ENCODE data around the gene MCTP1. TPM values are rescaled to one million over a fixed set of nuclear protein-coding genes. Genes with fewer than 3 reads are reported as not detected.

MCTP1 gene
- total and polyA plus RNA-seq, 5 donors, result 0.84 to 5.7 (median 4.7) TPM

DNA sequence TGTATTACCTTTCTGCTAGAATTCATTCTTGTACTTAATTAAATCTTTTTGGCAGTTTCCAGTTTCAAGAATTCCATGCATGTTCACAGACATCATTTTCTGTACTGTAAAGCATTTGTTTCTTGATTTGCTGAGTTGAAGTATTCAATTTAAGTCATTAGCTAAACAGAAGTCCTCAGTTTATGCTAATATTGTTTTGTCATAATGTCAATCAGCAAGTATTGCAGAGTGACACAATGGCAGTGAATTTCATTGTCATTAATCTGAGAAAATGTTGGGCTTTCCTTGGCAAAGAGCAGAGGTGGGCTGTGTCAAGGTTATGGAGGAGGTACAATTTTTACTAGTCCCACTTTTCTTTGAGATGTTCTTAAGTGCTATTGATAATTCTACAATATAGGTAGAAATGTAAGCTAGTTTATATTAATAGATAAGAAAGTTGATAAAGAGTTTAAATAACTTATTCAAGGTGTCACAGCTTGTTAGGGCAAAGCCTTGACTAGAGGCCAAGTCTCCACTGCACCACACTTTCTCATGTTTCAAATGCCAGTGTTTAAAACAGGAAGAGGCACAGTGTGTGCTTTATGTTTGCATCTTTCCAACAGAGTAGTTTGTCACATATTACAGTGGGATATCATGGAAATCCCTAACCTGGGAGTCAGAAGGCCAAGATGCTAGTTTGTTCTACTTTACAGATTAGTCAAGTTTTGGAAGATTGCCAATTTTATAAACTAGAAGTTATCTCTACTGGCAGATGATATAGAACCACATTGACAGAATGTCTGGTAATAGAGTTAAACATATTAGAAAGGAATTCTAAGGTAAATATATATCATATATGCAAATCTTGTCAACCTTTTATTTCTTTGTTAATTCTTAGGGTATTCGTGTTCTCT, 610.2 kb downstream of the MCTP1 start:
- intact Hi-C loops (cut with DNase I), result no loop called here
- H3K4me3 ChIP-seq (ENCODE audit: low read length), result no peak overlapping the region
- H3K27me3 ChIP-seq (ENCODE audit: control insufficient read depth, insufficient read depth), result no peaks in the 10 kb centered on the region
- ATAC-seq (peak; percentile 49 to 50), DNase-seq (no peak)
- no peaks in the 10 kb centered on the region for H3K9me3 ChIP-seq (ENCODE audit: control insufficient read depth, low read length)
- 97% methylated on average over 1 of the region's 1 CpG for WGBS
- no peak overlapping the region for H3K27ac ChIP-seq (ENCODE audit: low read length)
- H3K4me1 ChIP-seq (ENCODE audit: control insufficient read depth, insufficient read depth, low read length), result no peaks in the 10 kb centered on the region

- 35% methylated on average over 1 of the region's 1 CpG for WGBS
- DNase-seq, result no peak
- intact Hi-C loops (cut with DNase I), result no loop called here
- Histone ChIP-seq H3K4me3 (ENCODE audit: low read length) (no peak overlapping the region), H3K4me1 (ENCODE audit: control insufficient read depth, insufficient read depth, low read length) (no peaks in the 10 kb centered on the region), H3K27ac (ENCODE audit: low read length) (no peak overlapping the region), H3K27me3 (ENCODE audit: control insufficient read depth, insufficient read depth) (no peaks in the 10 kb centered on the region), H3K9me3 (ENCODE audit: control insufficient read depth, low read length) (no peaks in the 10 kb centered on the region)
- ATAC-seq, result no peak
Observed at GRCh38 chr5:94672746-94673145, 612.1 kb downstream of the MCTP1 start.

- Histone ChIP-seq H3K9me3 (ENCODE audit: control insufficient read depth, low read length) (no peaks in the 10 kb centered on the region), H3K27ac (ENCODE audit: low read length) (no peak overlapping the region), H3K4me3 (ENCODE audit: low read length) (no peak overlapping the region), H3K4me1 (ENCODE audit: control insufficient read depth, insufficient read depth, low read length) (no peaks in the 10 kb centered on the region), H3K27me3 (ENCODE audit: control insufficient read depth, insufficient read depth) (no peaks in the 10 kb centered on the region)
- DNase-seq (no peak), ATAC-seq (no peak)
- intact Hi-C loops (cut with DNase I), result no loop called here
- 94% methylated on average over 1 of the region's 1 CpG for WGBS
Observed at GRCh38 chr5:94670726-94671125, 614.2 kb downstream of the MCTP1 start.

DNA sequence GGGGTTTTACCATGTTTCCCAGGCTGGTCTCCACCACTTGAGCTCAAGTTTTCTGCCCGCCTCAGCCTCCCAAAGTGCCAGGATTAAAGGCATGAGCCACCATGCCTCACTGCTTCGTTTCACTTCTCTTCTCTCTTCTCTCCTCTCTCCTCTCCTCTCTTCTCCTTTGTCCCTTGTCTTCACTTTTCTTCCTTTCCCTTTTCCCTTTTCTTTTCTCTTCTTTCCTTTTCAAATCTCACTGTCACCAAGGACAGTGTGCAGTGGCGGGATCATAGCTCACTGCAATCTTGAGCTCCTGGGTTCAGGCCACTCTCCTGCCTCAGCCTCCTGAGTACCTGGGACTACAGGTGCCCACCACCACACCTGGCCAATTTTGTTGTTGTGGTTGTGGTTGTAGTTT, 617.0 kb downstream of the MCTP1 start:
- Histone ChIP-seq H3K4me1 (ENCODE audit: control insufficient read depth, insufficient read depth, low read length) (no peaks in the 10 kb centered on the region), H3K27ac (ENCODE audit: low read length) (no peak overlapping the region), H3K4me3 (ENCODE audit: low read length) (no peak overlapping the region), H3K27me3 (ENCODE audit: control insufficient read depth, insufficient read depth) (no peaks in the 10 kb centered on the region), H3K9me3 (ENCODE audit: control insufficient read depth, low read length) (no peaks in the 10 kb centered on the region)
- no peak for DNase-seq
- no peak for ATAC-seq
- intact Hi-C loops (cut with DNase I), result no loop called here
- 96% methylated on average over 3 of the region's 3 CpGs for WGBS

DNA sequence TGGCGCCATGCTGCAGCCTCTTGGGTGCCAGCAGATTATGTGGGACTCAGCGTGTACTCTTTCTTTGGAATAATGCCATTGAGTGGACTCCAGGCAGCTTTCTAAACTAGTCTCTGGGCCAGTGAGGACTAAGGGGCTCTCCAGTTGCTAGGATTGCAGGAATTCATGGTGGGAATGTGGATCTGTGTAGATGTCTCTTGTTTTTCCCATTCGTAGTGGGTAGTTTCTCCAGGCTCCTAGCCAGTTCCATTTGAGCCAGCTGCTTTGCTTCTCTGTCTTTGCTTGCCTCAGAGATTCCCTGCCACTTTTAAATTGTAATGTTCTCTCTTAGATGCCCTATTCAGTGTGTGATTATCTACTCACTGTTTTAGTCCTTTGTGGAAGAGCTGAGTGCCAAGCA, 623.8 kb downstream of the MCTP1 start:
- WGBS, result 87% methylated on average over 3 of the region's 3 CpGs
- ATAC-seq, result no peak
- Histone ChIP-seq H3K4me3 (ENCODE audit: low read length) (no peak overlapping the region), H3K27ac (ENCODE audit: low read length) (no peak overlapping the region), H3K27me3 (ENCODE audit: control insufficient read depth, insufficient read depth) (no peaks in the 10 kb centered on the region), H3K9me3 (ENCODE audit: control insufficient read depth, low read length) (no peaks in the 10 kb centered on the region), H3K4me1 (ENCODE audit: control insufficient read depth, insufficient read depth, low read length) (no peaks in the 10 kb centered on the region)
- no peak for DNase-seq
- intact Hi-C loops (cut with DNase I), result no loop called here

GRCh38 chr5:94660506-94660905, 624.4 kb downstream of the MCTP1 start:
- no peak overlapping the region for H3K27ac ChIP-seq (ENCODE audit: low read length)
- H3K27me3 ChIP-seq (ENCODE audit: control insufficient read depth, insufficient read depth), result no peaks in the 10 kb centered on the region
- ATAC-seq (no peak), DNase-seq (no peak)
- H3K4me3 ChIP-seq (ENCODE audit: low read length), result no peak overlapping the region
- intact Hi-C loops (cut with DNase I), result no loop called here
- 98% methylated on average over 8 of the region's 8 CpGs for WGBS
- H3K4me1 ChIP-seq (ENCODE audit: control insufficient read depth, insufficient read depth, low read length), result no peaks in the 10 kb centered on the region
- H3K9me3 ChIP-seq (ENCODE audit: control insufficient read depth, low read length), result no peaks in the 10 kb centered on the region

DNA sequence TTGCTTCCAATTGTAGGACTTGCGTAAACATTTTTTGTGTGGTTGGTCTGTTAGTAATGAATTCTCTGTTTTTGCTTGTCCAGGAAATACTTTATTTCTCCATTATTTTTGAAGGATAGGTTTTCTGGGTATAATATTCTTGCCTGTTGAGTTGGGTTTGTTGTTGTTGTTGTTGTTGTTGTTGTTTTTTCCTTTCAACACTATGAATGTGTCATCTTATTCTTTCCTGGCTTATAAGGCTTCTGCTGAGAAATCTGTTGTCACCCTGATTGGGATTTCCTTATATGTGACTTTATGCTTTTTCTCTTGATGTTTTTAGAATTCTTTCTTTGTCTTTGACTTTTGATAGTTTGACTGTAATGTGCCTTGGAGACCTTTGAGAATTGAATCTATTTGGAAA, 626.6 kb downstream of the MCTP1 start:
- no peak for DNase-seq
- no peaks in the 10 kb centered on the region for H3K9me3 ChIP-seq (ENCODE audit: control insufficient read depth, low read length)
- no peak for ATAC-seq

More for the DNA sequence above, 626.6 kb downstream of the MCTP1 start:
- Histone ChIP-seq H3K27me3 (ENCODE audit: control insufficient read depth, insufficient read depth) (no peaks in the 10 kb centered on the region), H3K4me3 (ENCODE audit: low read length) (no peak overlapping the region), H3K4me1 (ENCODE audit: control insufficient read depth, insufficient read depth, low read length) (no peaks in the 10 kb centered on the region), H3K27ac (ENCODE audit: low read length) (no peak overlapping the region)
- intact Hi-C loops (cut with DNase I), result no loop called here
- WGBS, result 97% methylated on average over 1 of the region's 1 CpG

Other genes starting within 250 kb of the MCTP1 start
- 10 to 100 TPM in 3 of 4 donors, 1 to 10 TPM in 1; 6.8 to 21.7 (median 16.3) TPM for gene FAM81B, start 106.3 kb upstream of the MCTP1 start, total RNA-seq
- 8.1 TPM for gene FAM81B, start 106.3 kb upstream of the MCTP1 start, polyA plus RNA-seq